ENCODE measurements around the gene APEH. TPM values are rescaled to one million over a fixed set of nuclear protein-coding genes. Genes with fewer than 3 reads are reported as not detected.

The APEH gene
- polyA plus RNA-seq, 2 of the 4 experiments (the other 2 are of a cell fraction), result 60.8 to 64.9 TPM

GRCh38 chr3:49638445-49638844, 35.7 kb upstream of the APEH start:
- no peaks in the 10 kb centered on the region for H3K9me3 ChIP-seq
- ChIA-PET CTCF (interaction anchor here (0.6 to 1.6 kb wide), 2 partner anchors 34 to 98 kb away, joined by 4 to 5 read pairs; no protein-coding TSS in a partner anchor), POLR2A (interaction anchor here (1.2 kb wide), 1 partner anchor 50 kb away, joined by 6 read pairs; no protein-coding TSS in a partner anchor)
- peak overlapping the region; percentile 51 for H3K4me2 ChIP-seq
- TF ChIP-seq FOSL2 (IDR thresholded peaks at IDR 0.05) (no peak), FOSL2 (CRISPR knock-in tag; IDR thresholded peaks at IDR 0.05) (peak; percentile 21; the same call in 1 of the 2 replicates), KDM1A (IDR thresholded peaks at IDR 0.05; ENCODE audit: low read depth) (no peak)
- no peak for FAIRE-seq
- 33% methylated on average over 8 of the region's 8 CpGs for WGBS (ENCODE audit: missing lambda C conversion rate)
- DNase-seq (ENCODE audit: low read depth in 1 of 2, low spot score in 1 of 2), result peak; percentile 6 to 57
- peak; percentile 55 to 86; a peak in 4 of 6 replicates for ATAC-seq
- H3K4me1 ChIP-seq, result peaks cover 10% of the 10 kb centered on the region; the same call in 2 of the 3 replicates
- H3K4me3 ChIP-seq, result no peak overlapping the region
- H3K27ac ChIP-seq, result peak overlapping the region in 1 of 2 experiments; percentile 49; a peak in 2 of 6 replicates

DNA sequence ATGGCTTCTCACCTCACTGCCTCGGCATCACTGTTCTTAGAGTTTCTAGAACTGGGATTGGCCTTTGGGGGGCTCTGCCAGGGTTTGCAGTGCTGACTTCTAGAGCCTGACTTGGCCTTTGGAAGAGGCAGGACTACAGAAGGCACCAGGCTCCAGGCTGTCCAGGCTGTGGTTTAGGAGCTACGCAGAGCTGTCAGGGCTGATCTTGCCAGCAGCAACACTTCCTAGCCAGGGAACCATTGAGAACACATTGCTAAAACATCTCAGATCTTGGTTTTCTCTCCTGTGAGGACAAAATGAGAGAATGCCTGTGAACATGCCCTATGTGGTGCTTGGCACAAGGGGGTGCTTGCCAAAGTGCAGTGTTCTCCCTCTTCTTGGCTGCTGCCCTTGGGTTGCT, 34.6 kb upstream of the APEH start:
- no peak for TF ChIP-seq HOXB13 (CRISPR knock-in tag; IDR thresholded peaks at IDR 0.05; ENCODE audit: low read depth)
- no peak for TF ChIP-seq POLR2A (IDR thresholded peaks at IDR 0.05; ENCODE audit: low read length)
- TF ChIP-seq CBX8 (IDR thresholded peaks at IDR 0.05), result no peak
- TF ChIP-seq REST (IDR thresholded peaks at IDR 0.05), result no peak
- no peak for TF ChIP-seq SREBF2 (IDR thresholded peaks at IDR 0.05)
- no peak for TF ChIP-seq HOXB5 (CRISPR knock-in tag; IDR thresholded peaks at IDR 0.05)
- no peak for TF ChIP-seq EP300 (IDR thresholded peaks at IDR 0.05)
- peaks cover 10% of the 10 kb centered on the region; the same call in 2 of the 3 replicates for H3K4me1 ChIP-seq
- H3K4me2 ChIP-seq, result no peak overlapping the region
- H3K4me3 ChIP-seq, result no peak overlapping the region
- CTCF ChIA-PET, result interaction anchor here (0.7 to 1.3 kb wide), 2 partner anchors 11 to 18 kb away, joined by 3 to 4 read pairs; no protein-coding TSS in a partner anchor
- H3K27ac ChIP-seq, result no peak overlapping the region
- DNase-seq (ENCODE audit: low read depth in 1 of 2, low spot score in 1 of 2) (no peak), FAIRE-seq (no peak), ATAC-seq (no peak)
- 100% methylated on average over 2 of the region's 2 CpGs for WGBS (ENCODE audit: missing lambda C conversion rate)
- H3K9me3 ChIP-seq, result no peaks in the 10 kb centered on the region
- POLR2A ChIA-PET, result no interaction called here

GRCh38 chr3:49641292-49641691, 32.9 kb upstream of the APEH start:
- Histone ChIP-seq H3K4me2 (no peak overlapping the region), H3K27ac (no peak overlapping the region), H3K4me3 (no peak overlapping the region), H3K4me1 (peaks cover 10% of the 10 kb centered on the region; the same call in 2 of the 3 replicates), H3K9me3 (no peaks in the 10 kb centered on the region)
- no peak for TF ChIP-seq RCOR1 (IDR thresholded peaks at IDR 0.05; ENCODE audit: low read depth, low read length)
- TF ChIP-seq ELK1 (IDR thresholded peaks at IDR 0.05; ENCODE audit: low read depth, low read length), result no peak
- no peak for TF ChIP-seq RFX5 (IDR thresholded peaks at IDR 0.05)
- TF ChIP-seq FOXS1 (CRISPR knock-in tag; IDR thresholded peaks at IDR 0.05), result no peak
- no peak for TF ChIP-seq MAFK (IDR thresholded peaks at IDR 0.05; ENCODE audit: partially characterized antibody)
- TF ChIP-seq, protein P1, sequence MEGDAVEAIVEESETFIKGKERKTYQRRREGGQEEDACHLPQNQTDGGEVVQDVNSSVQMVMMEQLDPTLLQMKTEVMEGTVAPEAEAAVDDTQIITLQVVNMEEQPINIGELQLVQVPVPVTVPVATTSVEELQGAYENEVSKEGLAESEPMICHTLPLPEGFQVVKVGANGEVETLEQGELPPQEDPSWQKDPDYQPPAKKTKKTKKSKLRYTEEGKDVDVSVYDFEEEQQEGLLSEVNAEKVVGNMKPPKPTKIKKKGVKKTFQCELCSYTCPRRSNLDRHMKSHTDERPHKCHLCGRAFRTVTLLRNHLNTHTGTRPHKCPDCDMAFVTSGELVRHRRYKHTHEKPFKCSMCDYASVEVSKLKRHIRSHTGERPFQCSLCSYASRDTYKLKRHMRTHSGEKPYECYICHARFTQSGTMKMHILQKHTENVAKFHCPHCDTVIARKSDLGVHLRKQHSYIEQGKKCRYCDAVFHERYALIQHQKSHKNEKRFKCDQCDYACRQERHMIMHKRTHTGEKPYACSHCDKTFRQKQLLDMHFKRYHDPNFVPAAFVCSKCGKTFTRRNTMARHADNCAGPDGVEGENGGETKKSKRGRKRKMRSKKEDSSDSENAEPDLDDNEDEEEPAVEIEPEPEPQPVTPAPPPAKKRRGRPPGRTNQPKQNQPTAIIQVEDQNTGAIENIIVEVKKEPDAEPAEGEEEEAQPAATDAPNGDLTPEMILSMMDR (IDR thresholded peaks at IDR 0.05), result no peak
- no peak for TF ChIP-seq TFCP2L1 (CRISPR knock-in tag; IDR thresholded peaks at IDR 0.05)
- TF ChIP-seq CHD4 (IDR thresholded peaks at IDR 0.05; ENCODE audit: borderline replicate concordance), result no peak
- no peak for TF ChIP-seq ZSCAN20 (CRISPR knock-in tag; IDR thresholded peaks at IDR 0.05)
- no peak for TF ChIP-seq NPAS2 (CRISPR knock-in tag; IDR thresholded peaks at IDR 0.05; ENCODE audit: borderline replicate concordance)
- no peak for TF ChIP-seq ESRRA (IDR thresholded peaks at IDR 0.05; ENCODE audit: borderline replicate concordance, low read length)
- TF ChIP-seq HOXA7 (CRISPR knock-in tag; IDR thresholded peaks at IDR 0.05), result no peak
- TF ChIP-seq HOXB13 (CRISPR knock-in tag; IDR thresholded peaks at IDR 0.05; ENCODE audit: low read depth), result no peak
- no peak for TF ChIP-seq NFE2L2 (conservative IDR thresholded peaks at IDR 0.05; ENCODE audit: low read length)
- no peak for TF ChIP-seq RARB (CRISPR knock-in tag; IDR thresholded peaks at IDR 0.05)
- no peak for TF ChIP-seq RNF2 (IDR thresholded peaks at IDR 0.05; ENCODE audit: borderline replicate concordance, low read depth)
- TF ChIP-seq HEYL (CRISPR knock-in tag; IDR thresholded peaks at IDR 0.05), result no peak
- no peak for TF ChIP-seq GATA3 (IDR thresholded peaks at IDR 0.05; ENCODE audit: borderline replicate concordance)
- TF ChIP-seq, protein P2, sequence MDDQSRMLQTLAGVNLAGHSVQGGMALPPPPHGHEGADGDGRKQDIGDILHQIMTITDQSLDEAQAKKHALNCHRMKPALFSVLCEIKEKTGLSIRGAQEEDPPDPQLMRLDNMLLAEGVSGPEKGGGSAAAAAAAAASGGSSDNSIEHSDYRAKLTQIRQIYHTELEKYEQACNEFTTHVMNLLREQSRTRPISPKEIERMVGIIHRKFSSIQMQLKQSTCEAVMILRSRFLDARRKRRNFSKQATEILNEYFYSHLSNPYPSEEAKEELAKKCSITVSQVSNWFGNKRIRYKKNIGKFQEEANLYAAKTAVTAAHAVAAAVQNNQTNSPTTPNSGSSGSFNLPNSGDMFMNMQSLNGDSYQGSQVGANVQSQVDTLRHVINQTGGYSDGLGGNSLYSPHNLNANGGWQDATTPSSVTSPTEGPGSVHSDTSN (IDR thresholded peaks at IDR 0.05), result no peak
- WGBS (ENCODE audit: missing lambda C conversion rate), result 67% methylated on average over 7 of the region's 7 CpGs
- ATAC-seq (no peak), FAIRE-seq (no peak), DNase-seq (ENCODE audit: low read depth in 1 of 2, low spot score in 1 of 2) (no peak)
- ChIA-PET POLR2A (no interaction called here), CTCF (interaction anchor here (1.1 kb wide), 1 partner anchor 553 kb away, joined by 3 read pairs; no protein-coding TSS in a partner anchor)

Measured in A549 (cell line).